GM12865 (cell line): Measurements from ENCODE around the gene KIFAP3.

Source experiments
- DNase-seq: peaks from one replicate; pipeline ENCODE4 v3.0.0; 2010; ENCODE audit warnings: low read depth
- H3K4me3 ChIP-seq: 2 replicates; pipeline ENCODE4 v1.5.1; 2011; ENCODE audit warnings: mild to moderate bottlenecking, low read depth, low read length, control low read depth
- TF ChIP-seq, protein P1 (sequence below): IDR thresholded peaks from 2 replicates; pipeline ENCODE4 v1.5.1; 2011; ENCODE audit warnings: low read length, control low read depth, low read depth, inconsistent platforms; ENCODE audit not compliant: insufficient read depth; ENCODE audit errors: missing control alignments

KIFAP3 gene

DNA sequence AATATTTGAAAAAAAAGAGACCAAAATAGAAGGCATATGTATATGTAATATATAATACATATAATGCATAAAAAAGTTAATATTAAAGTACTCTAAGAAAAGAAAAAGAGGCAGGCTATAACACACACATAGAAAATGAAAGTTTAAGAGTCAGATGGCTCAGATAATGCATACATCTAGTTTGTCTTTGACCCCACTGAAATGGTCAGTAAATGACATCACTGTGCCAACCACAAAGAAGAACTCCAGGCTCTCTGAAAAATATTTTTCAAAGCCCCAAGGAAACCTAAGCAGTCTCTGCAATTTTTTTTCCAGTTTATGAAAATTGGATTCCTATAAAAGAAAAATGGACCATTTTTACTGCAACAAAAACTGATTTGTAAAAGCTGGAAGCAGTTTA, 125.4 kb downstream of the KIFAP3 start:
- no peak for DNase-seq

DNA sequence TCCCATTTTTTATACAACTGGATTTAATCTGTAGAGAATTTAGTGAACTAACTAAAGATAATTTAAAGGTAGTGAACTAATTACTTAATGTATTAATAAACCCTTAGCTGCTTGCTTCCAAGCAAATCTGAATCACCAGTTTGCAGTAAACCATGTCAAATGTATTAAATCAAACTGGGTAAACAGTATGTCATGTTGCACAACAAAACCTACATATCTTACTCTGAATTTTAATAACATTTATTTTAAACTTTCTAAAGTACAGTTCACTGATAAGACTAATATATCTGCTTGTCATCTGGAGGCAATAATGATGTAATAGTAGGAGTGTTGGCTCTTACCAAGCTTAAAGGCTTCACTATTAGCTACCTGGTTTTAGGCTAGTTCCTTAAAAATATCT, 128.3 kb downstream of the KIFAP3 start:
- H3K4me3 ChIP-seq = no peak overlapping the region
- TF ChIP-seq, protein P1, sequence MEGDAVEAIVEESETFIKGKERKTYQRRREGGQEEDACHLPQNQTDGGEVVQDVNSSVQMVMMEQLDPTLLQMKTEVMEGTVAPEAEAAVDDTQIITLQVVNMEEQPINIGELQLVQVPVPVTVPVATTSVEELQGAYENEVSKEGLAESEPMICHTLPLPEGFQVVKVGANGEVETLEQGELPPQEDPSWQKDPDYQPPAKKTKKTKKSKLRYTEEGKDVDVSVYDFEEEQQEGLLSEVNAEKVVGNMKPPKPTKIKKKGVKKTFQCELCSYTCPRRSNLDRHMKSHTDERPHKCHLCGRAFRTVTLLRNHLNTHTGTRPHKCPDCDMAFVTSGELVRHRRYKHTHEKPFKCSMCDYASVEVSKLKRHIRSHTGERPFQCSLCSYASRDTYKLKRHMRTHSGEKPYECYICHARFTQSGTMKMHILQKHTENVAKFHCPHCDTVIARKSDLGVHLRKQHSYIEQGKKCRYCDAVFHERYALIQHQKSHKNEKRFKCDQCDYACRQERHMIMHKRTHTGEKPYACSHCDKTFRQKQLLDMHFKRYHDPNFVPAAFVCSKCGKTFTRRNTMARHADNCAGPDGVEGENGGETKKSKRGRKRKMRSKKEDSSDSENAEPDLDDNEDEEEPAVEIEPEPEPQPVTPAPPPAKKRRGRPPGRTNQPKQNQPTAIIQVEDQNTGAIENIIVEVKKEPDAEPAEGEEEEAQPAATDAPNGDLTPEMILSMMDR = no peak
- no peak for DNase-seq

More for the DNA sequence above, 125.4 kb downstream of the KIFAP3 start:
- TF ChIP-seq, protein P1 = no peak
- H3K4me3 ChIP-seq = no peak overlapping the region

GRCh38 chr1:169945181-169945580, 129.3 kb downstream of the KIFAP3 start:
- no peak for DNase-seq
- H3K4me3 ChIP-seq = no peak overlapping the region
- TF ChIP-seq, protein P1 = no peak

- no peak overlapping the region for H3K4me3 ChIP-seq
- DNase-seq = no peak
- TF ChIP-seq, protein P1 = no peak
These were observed 129.9 kb downstream of the KIFAP3 start for GRCh38 chr1:169944621-169945020.

DNA sequence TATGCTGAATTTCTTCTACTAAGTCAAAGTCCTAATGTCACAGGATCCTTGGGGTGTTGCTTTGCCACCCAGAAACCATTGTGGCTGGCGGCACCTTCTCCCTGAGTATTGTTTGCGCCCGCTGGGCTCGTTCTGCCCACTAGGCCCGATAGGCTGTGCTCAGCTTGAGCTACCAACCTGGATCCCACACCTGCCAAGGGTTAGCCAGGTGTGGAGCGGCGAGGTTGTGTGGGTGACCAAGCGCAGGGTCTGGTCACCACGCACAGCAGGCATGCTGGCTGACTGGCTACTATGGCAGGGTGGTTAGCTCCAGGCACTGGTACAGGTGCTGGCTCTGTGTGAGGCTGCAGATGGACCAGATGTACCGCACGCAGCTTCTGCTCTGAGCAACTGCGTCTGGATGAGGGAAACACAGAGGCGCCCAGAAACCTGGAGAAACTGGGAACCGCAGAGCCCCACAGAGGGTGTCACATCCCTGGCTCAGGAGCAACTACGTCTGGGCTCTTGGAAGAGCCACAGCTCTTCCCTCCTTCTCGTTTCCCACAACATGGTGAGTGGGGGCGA, 130.4 kb downstream of the KIFAP3 start:
- no peak for DNase-seq
- H3K4me3 ChIP-seq = no peak overlapping the region
- TF ChIP-seq, protein P1 = no peak

- no peak for DNase-seq
- TF ChIP-seq, protein P1 = no peak
- H3K4me3 ChIP-seq = no peak overlapping the region
These were observed 132.3 kb downstream of the KIFAP3 start for GRCh38 chr1:169941982-169942830.
